ENCODE measurements around the gene SLC22A14.

DNA sequence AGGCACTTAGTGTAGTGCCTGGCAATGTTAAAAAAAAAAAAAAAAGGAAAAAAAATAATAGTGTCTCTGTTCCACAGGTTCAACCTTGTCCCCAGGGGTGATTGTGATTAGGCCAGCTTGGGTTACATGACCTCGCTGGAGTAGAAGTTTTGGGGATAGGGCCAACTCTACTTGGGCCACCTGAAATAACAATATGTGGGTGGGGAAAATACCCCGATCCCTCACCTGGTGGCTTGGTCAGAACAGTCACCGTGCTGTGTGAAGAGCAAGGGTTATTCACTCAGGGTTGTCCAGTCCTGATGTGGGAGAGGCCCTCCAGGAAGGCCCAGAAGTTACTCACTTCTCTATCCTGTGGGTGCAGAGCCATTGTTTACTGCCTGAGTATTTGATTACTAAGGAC, 84.0 kb downstream of the SLC22A14 start:
- TF ChIP-seq POLR2A (IDR thresholded peaks at IDR 0.05; ENCODE audit: extremely low read depth, insufficient read length): no peak
- TF ChIP-seq, protein P1, sequence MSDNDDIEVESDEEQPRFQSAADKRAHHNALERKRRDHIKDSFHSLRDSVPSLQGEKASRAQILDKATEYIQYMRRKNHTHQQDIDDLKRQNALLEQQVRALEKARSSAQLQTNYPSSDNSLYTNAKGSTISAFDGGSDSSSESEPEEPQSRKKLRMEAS (IDR thresholded peaks at IDR 0.05; ENCODE audit: low read depth, low read length): no peak
- TF ChIP-seq, protein P2, sequence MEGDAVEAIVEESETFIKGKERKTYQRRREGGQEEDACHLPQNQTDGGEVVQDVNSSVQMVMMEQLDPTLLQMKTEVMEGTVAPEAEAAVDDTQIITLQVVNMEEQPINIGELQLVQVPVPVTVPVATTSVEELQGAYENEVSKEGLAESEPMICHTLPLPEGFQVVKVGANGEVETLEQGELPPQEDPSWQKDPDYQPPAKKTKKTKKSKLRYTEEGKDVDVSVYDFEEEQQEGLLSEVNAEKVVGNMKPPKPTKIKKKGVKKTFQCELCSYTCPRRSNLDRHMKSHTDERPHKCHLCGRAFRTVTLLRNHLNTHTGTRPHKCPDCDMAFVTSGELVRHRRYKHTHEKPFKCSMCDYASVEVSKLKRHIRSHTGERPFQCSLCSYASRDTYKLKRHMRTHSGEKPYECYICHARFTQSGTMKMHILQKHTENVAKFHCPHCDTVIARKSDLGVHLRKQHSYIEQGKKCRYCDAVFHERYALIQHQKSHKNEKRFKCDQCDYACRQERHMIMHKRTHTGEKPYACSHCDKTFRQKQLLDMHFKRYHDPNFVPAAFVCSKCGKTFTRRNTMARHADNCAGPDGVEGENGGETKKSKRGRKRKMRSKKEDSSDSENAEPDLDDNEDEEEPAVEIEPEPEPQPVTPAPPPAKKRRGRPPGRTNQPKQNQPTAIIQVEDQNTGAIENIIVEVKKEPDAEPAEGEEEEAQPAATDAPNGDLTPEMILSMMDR (IDR thresholded peaks at IDR 0.05; ENCODE audit: low read depth, low read length): no peak
